D721Med (cell line): Measurements from ENCODE around the gene LTC4S.
"Not testable (repeated sequence)": the region's sequence is repeated elsewhere in the genome, so short reads cannot be mapped to it uniquely, and the experiment has no call there.

Experiments
- DNase-seq: peaks from one replicate; pipeline ENCODE4 v3.0.0; 2011; ENCODE audit warnings: low spot score; ENCODE audit not compliant: insufficient read length
- FAIRE-seq: peaks from 2 replicates; lab custom pipeline; 2011; peaks lifted over from hg19 to GRCh38; lab: Jason Lieb, UNC
- CTCF ChIP-seq: IDR thresholded peaks from 2 replicates; pipeline ENCODE4 v1.5.1; 2012; ENCODE audit warnings: mild to moderate bottlenecking, control low read depth; ENCODE audit not compliant: insufficient read depth; ENCODE audit errors: missing control alignments

The LTC4S gene

GRCh38 chr5:179793468-179794139, at the start of gene LTC4S:
TSS of gene LTC4S (plus strand) at chr5:179793986. CDS start at chr5:179794081, 95 bp downstream.
- FAIRE-seq = no peak
- DNase-seq = no peak
- no peak for TF ChIP-seq CTCF

- DNase-seq, FAIRE-seq: not testable (repeated sequence)
Observed at GRCh38 chr5:179744106-179744505, 49.7 kb upstream of the LTC4S start.

GRCh38 chr5:179746872-179747271, 46.9 kb upstream of the LTC4S start:
- DNase-seq (no peak), FAIRE-seq (no peak)
- no peak for TF ChIP-seq CTCF

DNA sequence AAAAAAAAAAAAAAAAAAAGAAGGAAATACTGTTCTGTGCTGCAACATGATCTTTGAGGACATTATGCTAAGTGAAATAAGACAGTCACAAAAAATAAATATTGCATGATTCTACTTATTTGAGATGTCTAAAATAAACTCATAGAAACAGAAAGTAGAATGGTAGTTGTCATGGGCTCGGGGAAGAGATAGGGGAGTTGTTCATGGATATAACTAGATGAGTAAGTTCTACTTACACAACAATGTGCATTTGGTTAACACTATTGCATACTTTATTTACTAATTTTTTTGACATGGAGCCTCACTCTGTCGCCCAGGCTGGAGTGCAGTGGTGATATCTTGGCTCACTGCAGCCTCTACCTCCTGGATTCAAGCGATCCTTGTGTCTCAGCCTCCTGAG, 46.0 kb upstream of the LTC4S start:
- TF ChIP-seq CTCF = no peak
- DNase-seq = no peak
- no peak for FAIRE-seq

GRCh38 chr5:179749857-179750508, 43.8 kb upstream of the LTC4S start:
- no peak for TF ChIP-seq CTCF
- FAIRE-seq (no peak), DNase-seq (no peak)

GRCh38 chr5:179753971-179754370, 39.8 kb upstream of the LTC4S start:
- no peak for TF ChIP-seq CTCF
- FAIRE-seq = no peak

GRCh38 chr5:179755022-179755421, 38.8 kb upstream of the LTC4S start:
- FAIRE-seq (no peak), DNase-seq (no peak)
- TF ChIP-seq CTCF = no peak

More at GRCh38 chr5:179753971-179754370, 39.8 kb upstream of the LTC4S start:
- no peak for DNase-seq
